Stromal cell of bone marrow (primary cell): Measurements from ENCODE around the gene NSMCE1.
A peak's percentile ranks its signal among the peaks of the same experiment; 100 is the strongest.
"Not testable (repeated sequence)": the region's sequence is repeated elsewhere in the genome, so short reads cannot be mapped to it uniquely, and the experiment has no call there.

Experiments used
- DNase-seq: peaks from one replicate; pipeline ENCODE4 v3.0.0-alpha.2; 2012; ENCODE audit warnings: low read depth

NSMCE1 gene

GRCh38 chr16:27302126-27302525 is 33.6 kb upstream of the NSMCE1 start:
- DNase-seq, result no peak

GRCh38 chr16:27301236-27301861 is 32.8 kb upstream of the NSMCE1 start:
- no peak for DNase-seq

GRCh38 chr16:27298132-27298531 is 29.6 kb upstream of the NSMCE1 start:
- DNase-seq, result no peak

- no peak for DNase-seq
Observed at GRCh38 chr16:27293343-27293742, 24.8 kb upstream of the NSMCE1 start.

- no peak for DNase-seq
Observed at GRCh38 chr16:27291722-27292240, 23.2 kb upstream of the NSMCE1 start.

- no peak for DNase-seq
Observed at GRCh38 chr16:27291106-27291505, 22.5 kb upstream of the NSMCE1 start.

GRCh38 chr16:27290562-27290961 is 22.0 kb upstream of the NSMCE1 start:
- DNase-seq, result no peak

GRCh38 chr16:27289669-27290068 is 21.1 kb upstream of the NSMCE1 start:
- no peak for DNase-seq

GRCh38 chr16:27288313-27288712 is 19.7 kb upstream of the NSMCE1 start:
- not testable (repeated sequence) for DNase-seq

- no peak for DNase-seq
Observed at GRCh38 chr16:27287887-27288286, 19.3 kb upstream of the NSMCE1 start.

GRCh38 chr16:27287051-27287811 is 18.7 kb upstream of the NSMCE1 start:
- no peak for DNase-seq

GRCh38 chr16:27286451-27286850 is 17.9 kb upstream of the NSMCE1 start:
- DNase-seq, result peak; percentile 90

GRCh38 chr16:27285676-27286196 is 17.2 kb upstream of the NSMCE1 start:
- no peak for DNase-seq

GRCh38 chr16:27284865-27285675 is 16.5 kb upstream of the NSMCE1 start:
- DNase-seq, result no peak

GRCh38 chr16:27281243-27281642 is 12.7 kb upstream of the NSMCE1 start:
- no peak for DNase-seq

GRCh38 chr16:27275394-27275793 is 6.8 kb upstream of the NSMCE1 start:
- DNase-seq, result no peak

- not testable (repeated sequence) for DNase-seq
Observed at GRCh38 chr16:27274424-27274874, 5.9 kb upstream of the NSMCE1 start.

- peak; percentile 59 for DNase-seq
Observed at GRCh38 chr16:27273670-27274423, 5.3 kb upstream of the NSMCE1 start.

- no peak for DNase-seq
Observed at GRCh38 chr16:27273330-27273669, 4.7 kb upstream of the NSMCE1 start.

- not testable (repeated sequence) for DNase-seq
Observed at GRCh38 chr16:27272697-27273096, 4.1 kb upstream of the NSMCE1 start.

GRCh38 chr16:27272076-27272475 is 3.5 kb upstream of the NSMCE1 start:
- DNase-seq, result no peak

- DNase-seq, result no peak
Observed at GRCh38 chr16:27270349-27270748, 1.8 kb upstream of the NSMCE1 start.
